HEK293 (cell line): ENCODE data around the gene MRTFA.

ENCODE experiments used
- CTCF ChIA-PET: fragments of 350-600 bp; formaldehyde crosslinking; extraction: SDS; loops from one replicate; lab custom pipeline; 2021; ENCODE audit warnings: antibody characterized with exemption; lab: Yijun Ruan, JAX
- POLR2A ChIA-PET: fragments of 300-600 bp; formaldehyde crosslinking; extraction: SDS; loops from one replicate; lab custom pipeline; 2020; ENCODE audit warnings: antibody characterized with exemption, inconsistent platforms; lab: Yijun Ruan, JAX
- H3K27ac ChIP-seq: fragments of 200-500 bp; sonication (Bioruptor generic); 2 replicates; pipeline ENCODE4 v1.5.1; 2014; ENCODE audit warnings: low read depth, low read length, control low read depth, inconsistent platforms; ENCODE audit errors: extremely low read depth
- H3K36me3 ChIP-seq, 2 experiments: fragments of 200-500 bp in 1 of 2; sonication (Bioruptor generic) in 1 of 2; 1 replicate in 1 of 2; 2 replicates in 1 of 2; pipeline ENCODE4 v1.5.1; 2014 to 2017; ENCODE audit warnings: inconsistent platforms in 2 of 2, low read length in 2 of 2; ENCODE audit not compliant: control insufficient read depth in 2 of 2, insufficient read depth in 1 of 2
- H3K4me1 ChIP-seq: fragments of 200-500 bp; sonication (Bioruptor generic); 2 replicates; pipeline ENCODE4 v1.5.1; 2014; ENCODE audit warnings: mild to moderate bottlenecking, low read length, inconsistent platforms; ENCODE audit not compliant: control insufficient read depth, insufficient read depth
- H3K4me3 ChIP-seq: 2 replicates; pipeline ENCODE4 v1.5.1; 2011; ENCODE audit warnings: low read depth, mild to moderate bottlenecking, control low read depth, low read length, moderate library complexity
- H3K9me3 ChIP-seq: fragments of 200-500 bp; sonication (Bioruptor generic); 2 replicates; pipeline ENCODE4 v1.5.1; 2014; ENCODE audit warnings: low read depth, low read length, inconsistent platforms; ENCODE audit not compliant: control insufficient read depth, insufficient read depth
- GFI1B ChIP-seq: fragments of 450-650 bp; formaldehyde crosslinking; IDR thresholded peaks from 2 replicates; pipeline ENCODE4 v1.5.1; 2016; ENCODE audit warnings: missing biosample characterization, missing genetic modification characterization
- KLF9 ChIP-seq: fragments of 450-650 bp; formaldehyde crosslinking; IDR thresholded peaks from 2 replicates; pipeline ENCODE4 v1.5.1; 2016; ENCODE audit warnings: missing biosample characterization, missing genetic modification characterization, low read depth
- MYNN ChIP-seq: fragments of 450-650 bp; formaldehyde crosslinking; IDR thresholded peaks from 2 replicates; pipeline ENCODE4 v1.5.1; 2016; ENCODE audit warnings: missing biosample characterization, missing genetic modification characterization, borderline replicate concordance
- SCRT2 ChIP-seq: fragments of 450-650 bp; formaldehyde crosslinking; IDR thresholded peaks from 2 replicates; pipeline ENCODE4 v1.5.1; 2016; ENCODE audit warnings: missing biosample characterization, missing genetic modification characterization
- SETDB1 ChIP-seq: IDR thresholded peaks from one replicate; pipeline ENCODE4 v1.6.1; 2017; ENCODE audit warnings: mild to moderate bottlenecking, low read length, moderate library complexity, mixed read lengths; ENCODE audit not compliant: insufficient read length
- YY1 ChIP-seq: fragments of 450-650 bp; formaldehyde crosslinking; IDR thresholded peaks from 2 replicates; pipeline ENCODE4 v1.5.1; 2018; ENCODE audit warnings: missing biosample characterization, missing genetic modification characterization
- YY2 ChIP-seq: fragments of 450-650 bp; formaldehyde crosslinking; IDR thresholded peaks from 2 replicates; pipeline ENCODE4 v1.5.1; 2016; ENCODE audit warnings: missing biosample characterization, missing genetic modification characterization
- ZNF350 ChIP-seq: fragments of 450-650 bp; formaldehyde crosslinking; IDR thresholded peaks from 2 replicates; pipeline ENCODE4 v1.5.0; 2017; ENCODE audit warnings: missing biosample characterization, mild to moderate bottlenecking, missing genetic modification characterization
- ZNF391 ChIP-seq: fragments of 450-650 bp; formaldehyde crosslinking; IDR thresholded peaks from 2 replicates; pipeline ENCODE4 v1.5.1; 2016; ENCODE audit warnings: low read depth, missing biosample characterization, missing genetic modification characterization, borderline replicate concordance
- ZNF404 ChIP-seq: fragments of 450-650 bp; formaldehyde crosslinking; IDR thresholded peaks from 2 replicates; pipeline ENCODE4 v1.5.1; 2017; ENCODE audit warnings: missing biosample characterization, missing genetic modification characterization
- TF ChIP-seq, protein P1 (sequence below): fragments of 450-650 bp; formaldehyde crosslinking; conservative IDR thresholded peaks from 2 replicates; pipeline ENCODE4 v1.5.1; 2016; ENCODE audit warnings: low read depth, missing biosample characterization, missing genetic modification characterization
- TF ChIP-seq, protein P2 (sequence below): fragments of 450-650 bp; formaldehyde crosslinking; IDR thresholded peaks from 2 replicates; pipeline ENCODE4 v1.5.1; 2016; ENCODE audit warnings: missing biosample characterization, missing genetic modification characterization
- TF ChIP-seq, protein P3 (sequence below): fragments of 450-650 bp; formaldehyde crosslinking; IDR thresholded peaks from 2 replicates; pipeline ENCODE4 v1.5.1; 2016; ENCODE audit warnings: missing biosample characterization, missing genetic modification characterization
- TF ChIP-seq, protein P4 (sequence below): fragments of 450-650 bp; formaldehyde crosslinking; IDR thresholded peaks from 2 replicates; pipeline ENCODE4 v1.5.1; 2016; ENCODE audit warnings: missing biosample characterization, missing genetic modification characterization
- TF ChIP-seq, protein P5 (sequence below): fragments of 450-650 bp; formaldehyde crosslinking; IDR thresholded peaks from 2 replicates; pipeline ENCODE4 v1.5.1; 2016; ENCODE audit warnings: missing biosample characterization, missing genetic modification characterization

Gene MRTFA

DNA sequence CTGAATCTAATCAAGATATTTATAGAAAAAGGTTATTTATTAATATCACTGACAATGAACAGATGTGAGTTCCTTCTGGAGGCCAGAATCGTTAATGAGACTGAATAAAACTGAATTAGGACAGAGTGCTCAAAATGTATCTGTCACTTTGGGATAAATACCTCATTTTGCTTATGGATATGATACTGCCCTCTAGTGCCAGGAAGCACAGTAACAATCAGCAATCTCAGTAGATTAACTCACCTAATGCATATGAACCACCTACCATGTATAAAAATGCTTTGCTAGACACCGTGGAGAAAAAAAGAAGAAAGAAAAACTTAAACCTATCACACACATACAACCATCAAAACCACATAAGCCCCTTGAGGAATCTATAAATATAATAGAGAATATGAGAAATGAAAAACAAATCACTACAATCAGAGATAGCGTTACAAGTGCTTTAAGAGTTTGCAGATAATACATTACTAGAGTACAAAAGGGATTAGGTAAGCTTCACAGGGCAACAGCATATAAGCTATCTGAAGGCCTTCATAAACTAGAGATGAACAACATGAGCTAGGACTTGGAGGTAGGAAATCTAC lies 148.8 kb downstream of the MRTFA start (continued):
- TF ChIP-seq, protein P1, sequence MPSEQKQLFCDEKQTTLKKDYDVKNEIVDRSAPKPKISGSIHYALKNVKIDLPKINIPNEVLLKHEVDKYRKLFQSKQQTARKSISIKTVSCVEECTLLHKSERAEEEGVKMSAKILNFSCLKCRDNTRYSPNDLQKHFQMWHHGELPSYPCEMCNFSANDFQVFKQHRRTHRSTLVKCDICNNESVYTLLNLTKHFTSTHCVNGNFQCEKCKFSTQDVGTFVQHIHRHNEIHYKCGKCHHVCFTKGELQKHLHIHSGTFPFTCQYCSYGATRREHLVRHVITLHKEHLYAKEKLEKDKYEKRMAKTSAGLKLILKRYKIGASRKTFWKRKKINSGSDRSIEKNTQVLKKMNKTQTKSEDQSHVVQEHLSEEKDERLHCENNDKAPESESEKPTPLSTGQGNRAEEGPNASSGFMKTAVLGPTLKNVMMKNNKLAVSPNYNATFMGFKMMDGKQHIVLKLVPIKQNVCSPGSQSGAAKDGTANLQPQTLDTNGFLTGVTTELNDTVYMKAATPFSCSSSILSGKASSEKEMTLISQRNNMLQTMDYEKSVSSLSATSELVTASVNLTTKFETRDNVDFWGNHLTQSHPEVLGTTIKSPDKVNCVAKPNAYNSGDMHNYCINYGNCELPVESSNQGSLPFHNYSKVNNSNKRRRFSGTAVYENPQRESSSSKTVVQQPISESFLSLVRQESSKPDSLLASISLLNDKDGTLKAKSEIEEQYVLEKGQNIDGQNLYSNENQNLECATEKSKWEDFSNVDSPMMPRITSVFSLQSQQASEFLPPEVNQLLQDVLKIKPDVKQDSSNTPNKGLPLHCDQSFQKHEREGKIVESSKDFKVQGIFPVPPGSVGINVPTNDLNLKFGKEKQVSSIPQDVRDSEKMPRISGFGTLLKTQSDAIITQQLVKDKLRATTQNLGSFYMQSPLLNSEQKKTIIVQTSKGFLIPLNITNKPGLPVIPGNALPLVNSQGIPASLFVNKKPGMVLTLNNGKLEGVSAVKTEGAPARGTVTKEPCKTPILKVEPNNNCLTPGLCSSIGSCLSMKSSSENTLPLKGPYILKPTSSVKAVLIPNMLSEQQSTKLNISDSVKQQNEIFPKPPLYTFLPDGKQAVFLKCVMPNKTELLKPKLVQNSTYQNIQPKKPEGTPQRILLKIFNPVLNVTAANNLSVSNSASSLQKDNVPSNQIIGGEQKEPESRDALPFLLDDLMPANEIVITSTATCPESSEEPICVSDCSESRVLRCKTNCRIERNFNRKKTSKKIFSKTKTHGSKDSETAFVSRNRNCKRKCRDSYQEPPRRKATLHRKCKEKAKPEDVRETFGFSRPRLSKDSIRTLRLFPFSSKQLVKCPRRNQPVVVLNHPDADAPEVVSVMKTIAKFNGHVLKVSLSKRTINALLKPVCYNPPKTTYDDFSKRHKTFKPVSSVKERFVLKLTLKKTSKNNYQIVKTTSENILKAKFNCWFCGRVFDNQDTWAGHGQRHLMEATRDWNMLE (tag by site-specific recombination), result no peak
- TF ChIP-seq GFI1B (no peak), ZNF404 (no peak), YY2 (no peak), ZNF350 (no peak), KLF9 (tag by site-specific recombination) (no peak), MYNN (tag by site-specific recombination) (no peak), SETDB1 (no peak), ZNF391 (no peak)
- TF ChIP-seq, protein P2, sequence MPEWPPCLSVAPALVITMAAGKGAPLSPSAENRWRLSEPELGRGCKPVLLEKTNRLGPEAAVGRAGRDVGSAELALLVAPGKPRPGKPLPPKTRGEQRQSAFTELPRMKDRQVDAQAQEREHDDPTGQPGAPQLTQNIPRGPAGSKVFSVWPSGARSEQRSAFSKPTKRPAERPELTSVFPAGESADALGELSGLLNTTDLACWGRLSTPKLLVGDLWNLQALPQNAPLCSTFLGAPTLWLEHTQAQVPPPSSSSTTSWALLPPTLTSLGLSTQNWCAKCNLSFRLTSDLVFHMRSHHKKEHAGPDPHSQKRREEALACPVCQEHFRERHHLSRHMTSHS, result no peak
- TF ChIP-seq, protein P3, sequence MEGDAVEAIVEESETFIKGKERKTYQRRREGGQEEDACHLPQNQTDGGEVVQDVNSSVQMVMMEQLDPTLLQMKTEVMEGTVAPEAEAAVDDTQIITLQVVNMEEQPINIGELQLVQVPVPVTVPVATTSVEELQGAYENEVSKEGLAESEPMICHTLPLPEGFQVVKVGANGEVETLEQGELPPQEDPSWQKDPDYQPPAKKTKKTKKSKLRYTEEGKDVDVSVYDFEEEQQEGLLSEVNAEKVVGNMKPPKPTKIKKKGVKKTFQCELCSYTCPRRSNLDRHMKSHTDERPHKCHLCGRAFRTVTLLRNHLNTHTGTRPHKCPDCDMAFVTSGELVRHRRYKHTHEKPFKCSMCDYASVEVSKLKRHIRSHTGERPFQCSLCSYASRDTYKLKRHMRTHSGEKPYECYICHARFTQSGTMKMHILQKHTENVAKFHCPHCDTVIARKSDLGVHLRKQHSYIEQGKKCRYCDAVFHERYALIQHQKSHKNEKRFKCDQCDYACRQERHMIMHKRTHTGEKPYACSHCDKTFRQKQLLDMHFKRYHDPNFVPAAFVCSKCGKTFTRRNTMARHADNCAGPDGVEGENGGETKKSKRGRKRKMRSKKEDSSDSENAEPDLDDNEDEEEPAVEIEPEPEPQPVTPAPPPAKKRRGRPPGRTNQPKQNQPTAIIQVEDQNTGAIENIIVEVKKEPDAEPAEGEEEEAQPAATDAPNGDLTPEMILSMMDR (tag by site-specific recombination), result peak; percentile 52; the same call in 1 of the 2 replicates
- TF ChIP-seq, protein P4, sequence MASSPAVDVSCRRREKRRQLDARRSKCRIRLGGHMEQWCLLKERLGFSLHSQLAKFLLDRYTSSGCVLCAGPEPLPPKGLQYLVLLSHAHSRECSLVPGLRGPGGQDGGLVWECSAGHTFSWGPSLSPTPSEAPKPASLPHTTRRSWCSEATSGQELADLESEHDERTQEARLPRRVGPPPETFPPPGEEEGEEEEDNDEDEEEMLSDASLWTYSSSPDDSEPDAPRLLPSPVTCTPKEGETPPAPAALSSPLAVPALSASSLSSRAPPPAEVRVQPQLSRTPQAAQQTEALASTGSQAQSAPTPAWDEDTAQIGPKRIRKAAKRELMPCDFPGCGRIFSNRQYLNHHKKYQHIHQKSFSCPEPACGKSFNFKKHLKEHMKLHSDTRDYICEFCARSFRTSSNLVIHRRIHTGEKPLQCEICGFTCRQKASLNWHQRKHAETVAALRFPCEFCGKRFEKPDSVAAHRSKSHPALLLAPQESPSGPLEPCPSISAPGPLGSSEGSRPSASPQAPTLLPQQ (tag by site-specific recombination), result 0 out of 2 replicates have a peak, but pooled peaks have one; percentile 13
- TF ChIP-seq, protein P5, sequence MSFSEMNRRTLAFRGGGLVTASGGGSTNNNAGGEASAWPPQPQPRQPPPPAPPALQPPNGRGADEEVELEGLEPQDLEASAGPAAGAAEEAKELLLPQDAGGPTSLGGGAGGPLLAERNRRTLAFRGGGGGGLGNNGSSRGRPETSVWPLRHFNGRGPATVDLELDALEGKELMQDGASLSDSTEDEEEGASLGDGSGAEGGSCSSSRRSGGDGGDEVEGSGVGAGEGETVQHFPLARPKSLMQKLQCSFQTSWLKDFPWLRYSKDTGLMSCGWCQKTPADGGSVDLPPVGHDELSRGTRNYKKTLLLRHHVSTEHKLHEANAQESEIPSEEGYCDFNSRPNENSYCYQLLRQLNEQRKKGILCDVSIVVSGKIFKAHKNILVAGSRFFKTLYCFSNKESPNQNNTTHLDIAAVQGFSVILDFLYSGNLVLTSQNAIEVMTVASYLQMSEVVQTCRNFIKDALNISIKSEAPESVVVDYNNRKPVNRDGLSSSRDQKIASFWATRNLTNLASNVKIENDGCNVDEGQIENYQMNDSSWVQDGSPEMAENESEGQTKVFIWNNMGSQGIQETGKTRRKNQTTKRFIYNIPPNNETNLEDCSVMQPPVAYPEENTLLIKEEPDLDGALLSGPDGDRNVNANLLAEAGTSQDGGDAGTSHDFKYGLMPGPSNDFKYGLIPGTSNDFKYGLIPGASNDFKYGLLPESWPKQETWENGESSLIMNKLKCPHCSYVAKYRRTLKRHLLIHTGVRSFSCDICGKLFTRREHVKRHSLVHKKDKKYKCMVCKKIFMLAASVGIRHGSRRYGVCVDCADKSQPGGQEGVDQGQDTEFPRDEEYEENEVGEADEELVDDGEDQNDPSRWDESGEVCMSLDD (tag by site-specific recombination), result no peak
- TF ChIP-seq, all 188 proteins: peak for 5

DNA sequence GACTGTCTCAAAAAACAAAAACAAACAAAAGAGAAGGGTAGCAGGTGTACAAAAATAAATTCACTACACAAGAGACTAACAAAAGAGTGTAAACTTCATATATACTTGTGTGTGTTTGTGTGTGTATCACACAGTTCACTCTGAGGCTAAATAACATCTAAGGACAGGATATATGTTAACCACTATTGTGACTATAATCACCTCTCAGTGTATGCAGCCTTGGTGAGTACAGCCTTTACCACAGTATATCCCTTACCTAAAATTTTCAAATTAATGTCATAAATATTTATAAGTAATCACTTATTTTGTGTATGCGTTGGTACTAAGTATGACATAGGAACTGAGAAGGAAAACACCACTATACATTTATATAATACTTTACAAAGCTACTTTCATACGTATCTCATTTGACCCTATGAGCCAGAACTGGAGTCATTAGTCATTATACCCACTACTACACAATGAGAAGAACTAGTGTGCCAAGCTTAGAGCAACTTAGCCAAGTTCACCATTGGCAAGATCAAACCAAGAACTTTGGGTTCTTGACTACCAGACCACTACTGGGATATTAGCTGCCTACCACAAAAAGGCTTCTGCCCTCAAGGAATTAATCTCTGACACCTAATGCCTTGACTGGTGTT lies 149.4 kb downstream of the MRTFA start:
- H3K36me3 ChIP-seq, result no peaks in the 10 kb centered on the region; a peak in 1 of 3 replicates
- TF ChIP-seq SCRT2 (tag by site-specific recombination) (no peak), YY1 (no peak)
- ChIA-PET CTCF (interaction anchor here (0.5 to 4.0 kb wide), 28 partner anchors 8 to 471 kb away, joined by 3 to 53 read pairs (median 5); partner anchors contain the start of gene DNAJB7), POLR2A (no interaction called here)
- H3K9me3 ChIP-seq, result no peaks in the 10 kb centered on the region
- H3K27ac ChIP-seq, result no peak overlapping the region
- no peaks in the 10 kb centered on the region for H3K4me1 ChIP-seq
- no peak overlapping the region for H3K4me3 ChIP-seq
